KOPT-K1 (cell line): ENCODE measurements around the gene FRRS1L.

Experiments used
- H3K27ac ChIP-seq: fragments of 200-600 bp; sonication (generic); 2 replicates; pipeline ENCODE4 v1.5.1; 2016; ENCODE audit warnings: antibody characterized with exemption, mild to moderate bottlenecking, low read depth, low read length; ENCODE audit not compliant: poor library complexity, severe bottlenecking
- H3K36me3 ChIP-seq: fragments of 200-600 bp; sonication (generic); 2 replicates; pipeline ENCODE4 v1.5.1; 2017; ENCODE audit warnings: antibody characterized with exemption, mild to moderate bottlenecking, low read length, moderate library complexity; ENCODE audit not compliant: insufficient read depth
- H3K9me3 ChIP-seq: fragments of 200-600 bp; sonication (generic); 2 replicates; pipeline ENCODE4 v1.5.1; 2017; ENCODE audit warnings: antibody characterized with exemption, low read length, mild to moderate bottlenecking; ENCODE audit not compliant: insufficient read depth, poor library complexity, severe bottlenecking

The FRRS1L gene

GRCh38 chr9:109182940-109183798 is 16.1 kb upstream of the FRRS1L start:
- no peaks in the 10 kb centered on the region for H3K36me3 ChIP-seq
- no peak overlapping the region for H3K27ac ChIP-seq
- H3K9me3 ChIP-seq: no peaks in the 10 kb centered on the region

DNA sequence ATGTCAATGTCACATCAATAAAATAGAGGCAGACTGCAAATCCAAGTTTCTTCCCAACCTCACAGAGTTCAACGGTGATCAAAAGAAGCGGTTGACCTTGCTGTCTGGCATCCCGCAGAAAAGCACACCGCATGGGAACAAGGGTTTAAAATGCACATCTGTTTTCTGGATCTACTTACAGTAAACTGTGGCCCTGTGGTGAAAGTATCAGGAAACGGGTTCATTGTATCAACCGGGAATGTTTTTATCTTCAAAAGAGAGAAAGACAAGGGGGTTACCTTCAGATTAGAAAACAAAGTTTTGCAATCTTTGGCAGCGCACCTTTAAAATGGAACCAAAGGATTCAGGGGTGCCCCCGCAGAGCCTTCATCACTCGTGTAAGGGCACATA is 15.5 kb upstream of the FRRS1L start:
- H3K9me3 ChIP-seq: no peaks in the 10 kb centered on the region
- no peaks in the 10 kb centered on the region for H3K36me3 ChIP-seq
- H3K27ac ChIP-seq: no peak overlapping the region

DNA sequence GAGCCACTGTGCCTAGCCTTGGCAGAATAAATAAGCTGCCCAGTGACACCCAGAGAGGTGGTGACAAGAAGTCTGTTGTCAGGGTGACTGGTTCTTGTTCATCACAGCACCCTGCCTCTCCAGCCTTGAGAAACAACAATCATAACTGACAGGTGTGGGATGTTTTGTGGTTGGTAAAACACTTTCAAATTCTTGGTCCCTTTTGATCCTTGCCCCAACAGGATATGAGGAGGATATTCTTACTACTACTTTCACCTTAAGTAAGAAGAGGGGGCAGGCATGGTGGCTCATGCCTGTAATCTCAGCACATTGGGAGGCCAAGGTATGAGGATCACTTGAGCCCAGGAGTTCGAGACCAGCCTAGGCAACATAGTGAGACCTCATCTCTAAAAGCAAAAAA is 14.2 kb upstream of the FRRS1L start:
- Histone ChIP-seq H3K27ac (no peak overlapping the region), H3K9me3 (no peaks in the 10 kb centered on the region)

DNA sequence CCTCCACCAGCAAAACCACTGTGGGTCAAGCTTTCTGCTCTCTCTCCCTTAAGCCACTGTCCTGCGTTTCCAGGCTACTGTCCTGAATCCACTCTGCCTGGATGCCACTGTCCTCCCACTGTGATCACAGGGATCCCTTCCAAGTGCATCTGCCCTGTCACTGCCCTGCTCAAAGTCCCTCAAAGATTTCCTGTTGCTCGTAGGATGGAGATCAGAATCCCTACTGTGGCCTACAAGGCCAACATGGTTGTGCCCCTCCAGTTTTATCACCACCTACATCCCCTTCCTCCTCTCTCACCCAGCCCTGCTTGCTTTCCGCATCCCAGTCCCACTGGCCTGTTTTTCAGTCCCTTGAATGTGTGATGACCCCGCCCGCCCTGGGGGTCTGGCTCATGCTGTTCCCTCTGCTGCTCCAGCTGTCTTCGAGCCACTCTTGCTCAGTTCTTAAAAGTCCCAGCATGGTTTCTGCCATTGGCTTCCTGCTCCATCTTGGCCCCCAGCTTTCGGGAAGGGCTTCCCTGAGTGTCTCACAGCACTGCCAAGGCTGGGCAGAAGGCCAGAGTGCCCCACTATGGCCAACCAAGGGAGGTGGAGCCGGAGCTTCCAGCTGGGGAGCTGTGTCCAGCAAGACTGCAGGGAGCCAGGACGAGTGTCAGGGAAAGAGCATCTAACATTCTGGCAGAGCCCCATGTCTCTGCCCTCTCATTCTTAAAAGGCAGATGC is 12.9 kb upstream of the FRRS1L start:
- H3K27ac ChIP-seq: no peak overlapping the region
- H3K9me3 ChIP-seq: no peaks in the 10 kb centered on the region

More for the DNA sequence above, 14.2 kb upstream of the FRRS1L start:
- H3K36me3 ChIP-seq: no peaks in the 10 kb centered on the region

GRCh38 chr9:109176963-109177362 is 9.9 kb upstream of the FRRS1L start:
- Histone ChIP-seq H3K36me3 (no peaks in the 10 kb centered on the region), H3K9me3 (no peaks in the 10 kb centered on the region), H3K27ac (no peak overlapping the region)

More for the DNA sequence above, 12.9 kb upstream of the FRRS1L start:
- H3K36me3 ChIP-seq: no peaks in the 10 kb centered on the region

GRCh38 chr9:109176386-109176785 is 9.3 kb upstream of the FRRS1L start:
- Histone ChIP-seq H3K9me3 (no peaks in the 10 kb centered on the region), H3K36me3 (no peaks in the 10 kb centered on the region), H3K27ac (no peak overlapping the region)

- Histone ChIP-seq H3K27ac (no peak overlapping the region), H3K9me3 (no peaks in the 10 kb centered on the region), H3K36me3 (no peaks in the 10 kb centered on the region)
Measured at GRCh38 chr9:109172935-109173334, 5.9 kb upstream of the FRRS1L start.

- Histone ChIP-seq H3K27ac (no peak overlapping the region), H3K9me3 (no peaks in the 10 kb centered on the region), H3K36me3 (no peaks in the 10 kb centered on the region)
Measured at GRCh38 chr9:109171926-109172325, 4.9 kb upstream of the FRRS1L start.

DNA sequence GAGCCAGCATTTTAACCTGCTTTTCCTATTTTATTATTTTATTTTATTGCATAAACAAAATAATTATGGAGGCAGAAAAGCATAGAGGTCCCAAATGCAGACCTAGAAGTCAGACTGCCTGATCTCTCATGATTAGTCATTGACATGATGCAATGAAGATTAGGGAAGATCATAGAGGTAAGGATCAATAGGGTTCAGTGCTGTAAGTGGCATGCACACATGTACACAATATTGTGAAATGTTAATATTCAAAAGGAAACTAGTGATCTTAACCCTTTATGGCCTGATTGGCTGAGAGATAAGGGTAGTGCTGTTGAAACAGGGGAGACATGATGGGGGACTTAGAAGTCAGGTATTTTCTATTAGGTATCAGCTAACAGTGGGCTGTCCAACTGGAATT is 1.1 kb upstream of the FRRS1L start:
- Histone ChIP-seq H3K27ac (no peak overlapping the region), H3K36me3 (no peaks in the 10 kb centered on the region), H3K9me3 (no peaks in the 10 kb centered on the region)

GRCh38 chr9:109167716-109168115 is 667 bp upstream of the FRRS1L start:
- Histone ChIP-seq H3K36me3 (no peaks in the 10 kb centered on the region), H3K9me3 (no peaks in the 10 kb centered on the region), H3K27ac (no peak overlapping the region)

GRCh38 chr9:109166171-109166770 is 778 bp downstream of the FRRS1L start:
- no peaks in the 10 kb centered on the region for H3K36me3 ChIP-seq
- H3K27ac ChIP-seq: no peak overlapping the region
- no peaks in the 10 kb centered on the region for H3K9me3 ChIP-seq

- no peak overlapping the region for H3K27ac ChIP-seq
- no peaks in the 10 kb centered on the region for H3K36me3 ChIP-seq
- H3K9me3 ChIP-seq: no peaks in the 10 kb centered on the region
Measured at GRCh38 chr9:109164042-109164441, 3.0 kb downstream of the FRRS1L start.

GRCh38 chr9:109163194-109163593 is 3.9 kb downstream of the FRRS1L start:
- Histone ChIP-seq H3K36me3 (no peaks in the 10 kb centered on the region), H3K27ac (no peak overlapping the region), H3K9me3 (no peaks in the 10 kb centered on the region)

DNA sequence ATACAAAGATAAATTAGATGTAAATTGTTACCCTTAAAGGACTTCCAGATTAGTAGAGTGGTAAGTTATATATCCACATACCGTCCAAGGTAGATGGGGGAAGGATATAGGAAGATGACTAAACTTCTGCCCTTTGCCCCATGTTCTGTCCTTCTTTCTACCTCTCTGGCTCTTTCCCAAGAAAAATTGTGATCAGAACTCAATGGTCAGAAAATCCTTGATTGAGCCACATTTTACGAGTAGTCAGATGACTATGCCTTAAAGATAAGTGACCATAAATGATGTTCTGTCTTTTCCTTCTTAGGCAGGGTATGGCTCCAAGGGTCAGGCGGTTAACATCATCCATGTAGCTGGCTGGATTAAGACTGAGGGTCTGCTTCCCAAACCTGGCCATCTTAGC is 4.4 kb downstream of the FRRS1L start:
- Histone ChIP-seq H3K9me3 (no peaks in the 10 kb centered on the region), H3K36me3 (no peaks in the 10 kb centered on the region), H3K27ac (no peak overlapping the region)

- H3K36me3 ChIP-seq: no peaks in the 10 kb centered on the region
- no peaks in the 10 kb centered on the region for H3K9me3 ChIP-seq
- no peak overlapping the region for H3K27ac ChIP-seq
Measured at GRCh38 chr9:109161471-109161870, 5.6 kb downstream of the FRRS1L start.
